Muscle layer of colon (tissue), 2 donors: Measurements from ENCODE around the gene MRPS24.
"Not testable (repeated sequence)": the region's sequence is repeated elsewhere in the genome, so short reads cannot be mapped to it uniquely, and the experiment has no call there.

Experiments used
- H3K27ac ChIP-seq: one replicate; pipeline ENCODE4 v1.7.0; 2013; ENCODE audit warnings: low read depth, mild to moderate bottlenecking, low read length, moderate library complexity
- H3K27me3 ChIP-seq, 2 donors: one replicate each; pipeline ENCODE4 v1.7.0; 2013; ENCODE audit warnings: low read length in 2 of 2, mild to moderate bottlenecking in 2 of 2; ENCODE audit not compliant: insufficient read depth in 2 of 2, control insufficient read depth in 1 of 2
- H3K36me3 ChIP-seq: one replicate; pipeline ENCODE4 v1.7.0; 2013; ENCODE audit warnings: mild to moderate bottlenecking, low read length; ENCODE audit not compliant: insufficient read depth
- H3K4me1 ChIP-seq: one replicate; pipeline ENCODE4 v1.7.0; 2013; ENCODE audit warnings: mild to moderate bottlenecking, low read length; ENCODE audit not compliant: insufficient read depth
- H3K4me3 ChIP-seq, 2 donors: one replicate each; pipeline ENCODE4 v1.7.0; 2013; ENCODE audit warnings: low read length in 2 of 2, low read depth in 1 of 2, mild to moderate bottlenecking in 1 of 2, moderate library complexity in 1 of 2
- H3K9ac ChIP-seq: one replicate; pipeline ENCODE4 v1.7.0; 2013; ENCODE audit warnings: low read length
- H3K9me3 ChIP-seq: one replicate; pipeline ENCODE4 v1.7.0; 2013; ENCODE audit warnings: mild to moderate bottlenecking, low read length
- donor health status: abdominal sarcoma.
- donor health status: Adenocarcinoma of cecum.

The MRPS24 gene

DNA sequence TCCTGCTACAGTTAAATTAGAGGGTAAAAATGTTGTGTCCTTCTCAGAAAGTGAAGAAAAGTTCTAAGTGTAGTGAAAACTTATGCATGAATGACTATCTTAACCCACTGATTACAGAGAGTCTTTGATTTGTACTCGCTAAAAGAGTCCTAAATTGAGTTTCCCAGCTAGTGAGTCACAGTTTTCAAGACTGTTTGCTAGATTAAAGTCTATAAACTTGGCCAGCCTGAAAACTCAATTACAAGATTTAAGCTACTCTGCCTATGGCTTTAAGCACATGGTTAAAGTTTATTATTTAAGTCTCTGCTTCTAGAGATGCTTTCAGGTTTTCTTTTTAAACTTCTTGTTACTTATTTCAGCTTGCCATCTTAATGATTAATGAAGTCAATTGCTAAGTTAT, 44.4 kb downstream of the MRPS24 start:
- H3K9ac ChIP-seq, result no peak overlapping the region
- H3K9me3 ChIP-seq, result no peaks in the 10 kb centered on the region
- H3K27ac ChIP-seq, result no peak overlapping the region
- no peaks in the 10 kb centered on the region for H3K36me3 ChIP-seq
- no peaks in the 10 kb centered on the region for H3K4me1 ChIP-seq
- H3K4me3 ChIP-seq, result no peak overlapping the region
- H3K27me3 ChIP-seq, result no peaks in the 10 kb centered on the region

GRCh38 chr7:43824513-43824912, 44.8 kb downstream of the MRPS24 start:
- H3K9me3 ChIP-seq, H3K36me3 ChIP-seq, H3K9ac ChIP-seq, H3K4me3 ChIP-seq, H3K27me3 ChIP-seq, H3K4me1 ChIP-seq, H3K27ac ChIP-seq: not testable (repeated sequence)

DNA sequence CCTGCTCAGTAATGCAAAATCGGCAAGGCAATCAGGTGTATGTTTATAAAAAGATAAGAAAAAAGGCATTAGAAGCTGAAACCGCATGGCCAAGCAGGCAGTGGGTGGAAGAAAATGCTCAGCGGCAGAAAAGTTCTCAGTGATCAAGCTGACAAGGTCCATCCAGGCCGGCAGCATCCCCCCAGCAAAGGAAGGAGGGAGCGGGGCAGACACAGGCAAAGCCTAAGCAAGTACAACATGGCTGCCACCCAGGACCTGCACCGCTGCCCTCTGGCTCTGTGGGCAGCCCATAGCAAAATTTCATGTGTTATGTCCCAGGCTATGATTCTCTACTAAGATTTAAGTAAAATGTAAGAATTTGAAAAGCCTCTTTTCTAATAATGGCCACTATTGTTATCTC, 45.4 kb downstream of the MRPS24 start:
- no peak overlapping the region for H3K4me3 ChIP-seq
- no peaks in the 10 kb centered on the region for H3K4me1 ChIP-seq
- no peaks in the 10 kb centered on the region for H3K9me3 ChIP-seq
- no peaks in the 10 kb centered on the region for H3K36me3 ChIP-seq
- H3K9ac ChIP-seq, result no peak overlapping the region
- no peaks in the 10 kb centered on the region for H3K27me3 ChIP-seq
- no peak overlapping the region for H3K27ac ChIP-seq

- not testable (repeated sequence) for H3K36me3 ChIP-seq, H3K9me3 ChIP-seq, H3K9ac ChIP-seq, H3K4me3 ChIP-seq, H3K27me3 ChIP-seq, H3K27ac ChIP-seq, H3K4me1 ChIP-seq
These were observed 45.9 kb downstream of the MRPS24 start for GRCh38 chr7:43823425-43823824.
